ENCODE measurements around the gene LGR6.

GRCh38 chr1:202155478-202156021 lies 38.0 kb upstream of the LGR6 start:
- TF ChIP-seq, protein P1, sequence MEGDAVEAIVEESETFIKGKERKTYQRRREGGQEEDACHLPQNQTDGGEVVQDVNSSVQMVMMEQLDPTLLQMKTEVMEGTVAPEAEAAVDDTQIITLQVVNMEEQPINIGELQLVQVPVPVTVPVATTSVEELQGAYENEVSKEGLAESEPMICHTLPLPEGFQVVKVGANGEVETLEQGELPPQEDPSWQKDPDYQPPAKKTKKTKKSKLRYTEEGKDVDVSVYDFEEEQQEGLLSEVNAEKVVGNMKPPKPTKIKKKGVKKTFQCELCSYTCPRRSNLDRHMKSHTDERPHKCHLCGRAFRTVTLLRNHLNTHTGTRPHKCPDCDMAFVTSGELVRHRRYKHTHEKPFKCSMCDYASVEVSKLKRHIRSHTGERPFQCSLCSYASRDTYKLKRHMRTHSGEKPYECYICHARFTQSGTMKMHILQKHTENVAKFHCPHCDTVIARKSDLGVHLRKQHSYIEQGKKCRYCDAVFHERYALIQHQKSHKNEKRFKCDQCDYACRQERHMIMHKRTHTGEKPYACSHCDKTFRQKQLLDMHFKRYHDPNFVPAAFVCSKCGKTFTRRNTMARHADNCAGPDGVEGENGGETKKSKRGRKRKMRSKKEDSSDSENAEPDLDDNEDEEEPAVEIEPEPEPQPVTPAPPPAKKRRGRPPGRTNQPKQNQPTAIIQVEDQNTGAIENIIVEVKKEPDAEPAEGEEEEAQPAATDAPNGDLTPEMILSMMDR (conservative IDR thresholded peaks at IDR 0.05; ENCODE audit: low read depth, low read length) = no peak
- no peak for TF ChIP-seq POLR2A (IDR thresholded peaks at IDR 0.05; ENCODE audit: low read depth, low read length)
- TF ChIP-seq CHD1 (IDR thresholded peaks at IDR 0.05; ENCODE audit: low read depth, low read length) = no peak
- no peak for TF ChIP-seq BHLHE40 (IDR thresholded peaks at IDR 0.05; ENCODE audit: low read depth, low read length)
- no peak for TF ChIP-seq MXI1 (IDR thresholded peaks at IDR 0.05; ENCODE audit: borderline replicate concordance, low read depth, low read length)
- TF ChIP-seq CEBPB (IDR thresholded peaks at IDR 0.05; ENCODE audit: low read depth, low read length) = no peak
- no peak for TF ChIP-seq MAZ (IDR thresholded peaks at IDR 0.05; ENCODE audit: borderline replicate concordance, low read depth, low read length)
- TF ChIP-seq RAD21 (IDR thresholded peaks at IDR 0.05; ENCODE audit: low read length) = no peak
- no peak for TF ChIP-seq RCOR1 (IDR thresholded peaks at IDR 0.05; ENCODE audit: insufficient replicate concordance, low read length)
- TF ChIP-seq FOS (IDR thresholded peaks at IDR 0.05; ENCODE audit: low read depth, low read length) = no peak
